A673 (cell line): ENCODE data around the gene LRP6.

Experiments
- CTCF ChIP-seq: fragments of 300-800, 200-600 bp; sonication (generic); conservative IDR thresholded peaks from 2 replicates; pipeline ENCODE4 v1.5.1; 2017; ENCODE audit warnings: low read depth, mild to moderate bottlenecking, antibody characterized with exemption, low read length, moderate library complexity, mixed read lengths
- EZH2 ChIP-seq: fragments of 200-600 bp; sonication (generic); IDR thresholded peaks from 2 replicates; pipeline ENCODE4 v1.6.1; 2017; ENCODE audit warnings: borderline replicate concordance, low read depth, mild to moderate bottlenecking, mixed read lengths, antibody characterized with exemption, low read length; ENCODE audit not compliant: poor library complexity, severe bottlenecking

GRCh38 chr12:12072064-12072760 lies 194.6 kb downstream of the LRP6 start:
- TF ChIP-seq CTCF (no peak), EZH2 (no peak)
